BLaER1 (cell line): ENCODE results near the gene SETD2.
"Not testable (repeated sequence)": the region's sequence is repeated elsewhere in the genome, so short reads cannot be mapped to it uniquely, and the experiment has no call there.

Experiments
- H3K27ac ChIP-seq: shearing (Covaris generic); formaldehyde crosslinking; 2 replicates; pipeline ENCODE4 v1.8.1; 2022
- H3K27me3 ChIP-seq: shearing (Covaris generic); formaldehyde crosslinking; 2 replicates; pipeline ENCODE4 v1.8.1; 2022
- H3K36me3 ChIP-seq: shearing (Covaris generic); formaldehyde crosslinking; 2 replicates; pipeline ENCODE4 v1.8.1; 2022
- H3K4me1 ChIP-seq: shearing (Covaris generic); formaldehyde crosslinking; 2 replicates; pipeline ENCODE4 v1.8.1; 2022
- H3K4me2 ChIP-seq: shearing (Covaris generic); formaldehyde crosslinking; 2 replicates; pipeline ENCODE4 v1.8.1; 2022
- H3K4me3 ChIP-seq: shearing (Covaris generic); formaldehyde crosslinking; 2 replicates; pipeline ENCODE4 v1.8.1; 2022
- H3K9ac ChIP-seq: shearing (Covaris generic); formaldehyde crosslinking; 2 replicates; pipeline ENCODE4 v1.8.1; 2022
- H3K9me3 ChIP-seq: shearing (Covaris generic); formaldehyde crosslinking; 2 replicates; pipeline ENCODE4 v1.8.1; 2022
- H4K20me1 ChIP-seq: shearing (Covaris generic); formaldehyde crosslinking; 2 replicates; pipeline ENCODE4 v1.8.1; 2022
- Cebpa-rat ChIP-seq: shearing (Covaris generic); IDR thresholded peaks from 2 replicates; pipeline ENCODE4 v1.8.1; 2022

The SETD2 gene

DNA sequence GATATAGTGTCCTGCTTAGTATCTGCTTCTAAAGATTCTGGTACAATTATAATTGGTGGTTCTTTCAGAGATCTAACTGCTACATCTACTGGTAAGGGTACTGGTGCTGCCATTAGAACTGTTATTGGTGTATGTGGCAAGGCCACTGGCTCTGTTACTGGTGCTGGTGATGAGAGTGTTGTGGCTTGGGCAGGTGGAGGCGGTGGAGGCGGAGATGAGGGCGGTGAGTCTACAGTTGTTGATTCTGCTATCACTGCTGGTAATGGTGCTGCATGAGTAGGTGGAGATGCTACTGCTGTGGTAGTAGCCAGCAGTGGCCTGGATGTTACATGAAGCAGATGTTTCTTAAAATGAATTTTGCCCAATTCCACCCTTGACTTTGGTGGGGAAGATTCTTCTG lies 40.1 kb downstream of the SETD2 start:
- peaks cover 57% of the 10 kb centered on the region for H3K9me3 ChIP-seq
- no peak overlapping the region for H3K9ac ChIP-seq
- no peak overlapping the region for H3K4me3 ChIP-seq
- H3K27me3 ChIP-seq, result no peaks in the 10 kb centered on the region
- H4K20me1 ChIP-seq, result peaks cover 42% of the 10 kb centered on the region
- H3K36me3 ChIP-seq, result peaks cover 88% of the 10 kb centered on the region
- no peak for TF ChIP-seq Cebpa-rat
- no peak overlapping the region for H3K27ac ChIP-seq
- H3K4me1 ChIP-seq, result no peaks in the 10 kb centered on the region
- no peak overlapping the region for H3K4me2 ChIP-seq

DNA sequence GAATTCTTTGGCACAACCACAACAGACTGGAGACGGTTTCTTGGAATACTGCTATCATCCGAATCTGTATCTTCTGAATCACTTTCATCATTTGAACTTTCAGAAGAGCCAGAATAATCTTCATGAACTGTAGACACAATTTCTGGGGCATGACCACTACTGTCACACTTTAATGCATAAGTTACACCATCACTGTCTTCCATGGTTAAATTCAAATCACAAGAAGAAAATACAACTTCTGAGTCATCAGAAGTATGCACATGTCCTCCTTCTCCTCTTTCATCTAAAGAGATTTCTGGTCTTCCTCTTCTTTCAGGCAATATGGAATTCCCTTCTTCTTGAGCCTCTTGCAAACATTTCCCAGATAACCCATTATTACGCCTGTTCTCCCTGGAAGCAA lies 42.5 kb downstream of the SETD2 start:
- Histone ChIP-seq H3K4me1 (no peaks in the 10 kb centered on the region), H3K9ac (no peak overlapping the region), H3K27ac (no peak overlapping the region), H3K27me3 (no peaks in the 10 kb centered on the region), H3K4me2 (no peak overlapping the region), H4K20me1 (peaks cover 17% of the 10 kb centered on the region), H3K4me3 (no peak overlapping the region), H3K9me3 (peaks cover 53% of the 10 kb centered on the region), H3K36me3 (peaks cover 90% of the 10 kb centered on the region)
- no peak for TF ChIP-seq Cebpa-rat

DNA sequence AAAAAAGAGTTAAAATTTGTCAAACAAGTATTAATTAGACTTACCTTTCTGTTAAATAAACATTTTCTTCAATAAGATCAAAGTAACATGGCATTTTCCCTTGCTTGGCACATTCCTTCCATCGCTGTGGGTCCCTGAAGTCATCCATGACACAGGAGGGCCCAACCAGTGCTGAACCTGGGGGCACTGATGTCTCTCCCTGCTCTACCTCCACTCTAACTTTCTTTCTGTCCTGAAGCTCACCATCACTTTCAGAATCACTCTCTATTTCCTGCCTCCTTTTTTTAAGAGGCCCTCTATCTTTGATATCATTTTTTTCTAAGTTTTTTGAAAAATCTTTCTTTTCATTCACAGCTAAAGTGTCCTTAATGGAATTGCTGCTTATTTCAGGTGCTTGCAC lies 43.8 kb downstream of the SETD2 start:
- Histone ChIP-seq H3K4me1 (no peaks in the 10 kb centered on the region), H3K27ac (no peak overlapping the region), H3K27me3 (no peaks in the 10 kb centered on the region), H3K4me2 (no peak overlapping the region), H3K36me3 (peaks cover 91% of the 10 kb centered on the region), H4K20me1 (peaks cover 12% of the 10 kb centered on the region), H3K9ac (no peak overlapping the region), H3K4me3 (no peak overlapping the region), H3K9me3 (peaks cover 48% of the 10 kb centered on the region)
- no peak for TF ChIP-seq Cebpa-rat

DNA sequence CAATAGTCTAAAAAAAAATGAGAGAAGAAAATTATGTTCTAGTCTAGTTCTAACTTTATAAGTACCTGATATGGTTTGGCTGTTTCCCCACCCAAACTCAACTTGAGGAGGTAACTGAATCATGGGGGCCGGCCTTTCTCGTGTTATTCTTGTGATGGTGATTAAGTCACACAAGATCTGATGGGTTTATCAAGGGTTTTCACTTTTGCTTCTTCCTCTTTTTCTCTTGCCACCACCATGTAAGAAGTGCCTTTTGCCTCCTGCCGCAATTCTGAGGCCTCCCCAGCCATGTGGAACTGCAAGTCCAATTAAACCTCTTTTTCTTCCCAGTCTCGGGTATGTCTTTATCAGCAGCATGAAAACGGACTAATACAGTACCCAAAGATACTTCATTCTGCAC lies 44.5 kb downstream of the SETD2 start:
- H3K9me3 ChIP-seq, result peaks cover 44% of the 10 kb centered on the region
- not testable (repeated sequence) for H3K4me2 ChIP-seq, H3K4me3 ChIP-seq, H3K27me3 ChIP-seq, H3K27ac ChIP-seq, H3K4me1 ChIP-seq, H3K9ac ChIP-seq
- peaks cover 15% of the 10 kb centered on the region for H4K20me1 ChIP-seq
- H3K36me3 ChIP-seq, result peaks cover 91% of the 10 kb centered on the region

DNA sequence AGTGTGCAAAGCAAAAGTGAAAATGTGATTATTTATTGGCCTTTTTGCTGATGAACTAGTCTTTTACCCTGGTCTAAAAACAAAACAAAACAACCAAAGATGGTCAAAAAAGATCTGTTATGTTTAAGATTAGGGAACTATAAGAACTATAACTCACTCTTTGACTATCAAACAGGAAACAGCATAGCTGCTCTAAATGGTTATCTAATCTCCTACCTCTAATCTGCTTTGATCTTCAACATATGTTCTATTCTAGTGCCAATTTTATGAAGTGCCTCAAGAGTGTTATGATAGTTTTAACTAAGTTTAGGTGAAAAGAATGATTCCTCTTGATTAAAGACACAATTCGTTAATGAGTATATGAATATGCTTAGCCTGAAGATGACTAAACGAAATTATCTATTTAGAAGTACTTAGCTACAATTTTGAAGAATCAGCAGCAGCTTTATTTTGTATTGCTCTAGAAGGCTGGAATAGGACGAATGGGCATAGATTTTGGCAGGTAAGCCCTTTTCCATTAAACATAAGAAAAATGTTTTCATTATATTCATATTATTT lies 46.0 kb downstream of the SETD2 start:
- Histone ChIP-seq H3K4me3 (no peak overlapping the region), H3K27ac (no peak overlapping the region), H3K9me3 (peaks cover 30% of the 10 kb centered on the region), H3K27me3 (no peaks in the 10 kb centered on the region), H3K9ac (no peak overlapping the region), H3K4me1 (no peaks in the 10 kb centered on the region), H4K20me1 (peaks cover 26% of the 10 kb centered on the region), H3K4me2 (no peak overlapping the region), H3K36me3 (peaks cover 91% of the 10 kb centered on the region)
- TF ChIP-seq Cebpa-rat, result no peak

DNA sequence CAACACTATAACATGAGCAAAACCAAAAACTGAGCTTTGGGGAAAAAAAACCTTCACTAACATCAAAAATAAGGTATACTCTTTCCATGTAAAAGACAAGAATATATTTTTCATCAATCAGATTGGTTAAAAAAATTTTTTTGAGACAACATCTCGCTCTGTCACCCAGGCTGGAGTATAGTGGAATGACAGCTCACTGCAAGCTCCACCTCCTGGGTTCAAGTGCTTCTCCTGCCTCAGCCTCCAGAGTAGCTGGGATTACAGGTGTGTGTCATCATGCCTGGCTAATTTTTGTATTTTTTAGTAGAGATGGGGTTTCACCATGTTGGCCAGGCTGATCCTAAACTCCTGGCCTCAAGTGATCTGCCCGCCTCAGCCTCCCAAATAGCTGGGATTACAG lies 48.4 kb downstream of the SETD2 start:
- not testable (repeated sequence) for H3K4me2 ChIP-seq, H3K9ac ChIP-seq, H3K27ac ChIP-seq, H3K4me1 ChIP-seq, H3K27me3 ChIP-seq, H3K4me3 ChIP-seq
- Histone ChIP-seq H3K36me3 (peaks cover 90% of the 10 kb centered on the region), H3K9me3 (peaks cover 12% of the 10 kb centered on the region), H4K20me1 (peaks cover 48% of the 10 kb centered on the region)

DNA sequence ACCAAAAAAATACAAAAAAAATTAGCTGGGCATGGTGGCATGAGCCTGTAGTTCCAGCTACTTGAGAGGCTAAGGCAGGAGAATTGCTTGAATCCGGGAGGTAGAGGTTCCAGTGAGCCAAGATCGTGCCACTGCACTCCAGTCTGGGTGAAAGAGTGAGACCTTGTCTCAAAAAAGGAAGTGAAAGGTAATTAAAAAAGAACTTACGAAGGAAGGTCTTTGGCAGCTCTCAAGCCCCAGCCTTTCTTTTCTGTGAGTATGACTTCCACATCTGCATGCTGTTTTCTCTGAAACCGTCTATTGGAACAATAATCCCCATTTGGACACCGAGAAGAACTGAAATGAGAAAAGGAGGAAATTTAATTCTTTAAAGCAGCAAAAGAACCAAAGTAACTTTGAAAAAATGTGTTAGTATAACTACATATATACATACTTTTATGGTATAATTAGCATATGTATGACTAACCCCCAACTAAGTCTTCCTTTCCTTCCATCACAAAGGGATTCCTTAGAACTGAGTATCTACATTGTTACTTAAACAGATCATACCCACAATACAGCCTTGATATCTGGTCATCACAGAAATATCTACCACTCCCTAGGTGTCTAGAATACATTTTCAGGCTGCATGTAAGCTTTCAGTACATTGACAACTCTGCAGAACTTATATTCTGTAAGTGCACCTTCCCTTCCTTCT lies 50.1 kb downstream of the SETD2 start:
- H3K9me3 ChIP-seq, result no peaks in the 10 kb centered on the region
- no peaks in the 10 kb centered on the region for H3K27me3 ChIP-seq
- H3K4me3 ChIP-seq, result no peak overlapping the region
- no peak overlapping the region for H3K4me2 ChIP-seq
- TF ChIP-seq Cebpa-rat, result no peak
- H3K9ac ChIP-seq, result no peak overlapping the region
- H4K20me1 ChIP-seq, result peaks cover 65% of the 10 kb centered on the region
- H3K27ac ChIP-seq, result no peak overlapping the region
- no peaks in the 10 kb centered on the region for H3K4me1 ChIP-seq
- peaks cover 95% of the 10 kb centered on the region for H3K36me3 ChIP-seq

DNA sequence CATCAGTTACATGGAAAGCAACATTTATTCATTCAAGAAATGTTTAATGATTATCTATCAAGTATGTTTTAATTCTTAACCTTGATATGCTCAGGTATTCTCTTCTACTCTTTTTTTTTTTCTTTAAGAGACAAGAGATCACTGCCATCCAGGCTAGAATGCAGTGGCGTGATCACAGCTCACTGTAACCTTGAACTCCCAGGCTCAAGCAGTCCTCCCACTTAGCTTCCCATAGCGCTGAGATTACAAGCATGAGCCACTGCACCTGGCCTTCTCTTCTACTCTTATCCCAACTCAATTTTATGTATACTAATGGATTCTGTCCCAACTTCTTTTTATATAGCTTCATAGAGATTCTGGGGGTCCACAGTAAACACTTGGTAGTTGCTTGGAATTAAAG lies 50.9 kb downstream of the SETD2 start:
- no peak overlapping the region for H3K4me3 ChIP-seq
- H3K9me3 ChIP-seq, result no peaks in the 10 kb centered on the region
- H4K20me1 ChIP-seq, result peaks cover 73% of the 10 kb centered on the region
- H3K4me2 ChIP-seq, result no peak overlapping the region
- H3K27ac ChIP-seq, result no peak overlapping the region
- H3K36me3 ChIP-seq, result peaks cover 96% of the 10 kb centered on the region
- TF ChIP-seq Cebpa-rat, result no peak
- H3K9ac ChIP-seq, result no peak overlapping the region
- no peaks in the 10 kb centered on the region for H3K27me3 ChIP-seq
- H3K4me1 ChIP-seq, result no peaks in the 10 kb centered on the region

DNA sequence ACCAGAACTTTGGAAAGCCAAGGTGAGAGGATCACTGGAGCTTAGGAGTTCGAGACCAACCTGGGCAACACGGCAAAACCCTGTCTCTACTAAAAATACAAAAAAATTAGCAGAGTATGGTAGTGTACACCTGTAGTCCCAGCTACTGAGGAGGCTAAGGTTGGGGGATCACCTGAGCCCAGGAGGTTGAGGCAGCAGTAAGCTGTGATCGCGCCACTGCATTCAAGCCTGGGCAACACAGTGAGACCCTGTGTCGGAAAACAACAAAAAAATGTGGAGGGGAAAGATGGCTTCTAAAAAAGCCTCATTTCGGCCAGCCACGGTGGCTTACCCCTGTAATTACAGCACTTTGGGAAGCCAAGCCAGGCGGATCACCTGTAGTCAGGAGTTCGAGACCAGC lies 54.5 kb downstream of the SETD2 start:
- Histone ChIP-seq H3K4me3 (no peak overlapping the region), H4K20me1 (peaks cover 63% of the 10 kb centered on the region), H3K36me3 (peaks cover 85% of the 10 kb centered on the region), H3K27me3 (no peaks in the 10 kb centered on the region), H3K27ac (no peak overlapping the region), H3K4me2 (no peak overlapping the region), H3K9me3 (no peaks in the 10 kb centered on the region), H3K4me1 (no peaks in the 10 kb centered on the region), H3K9ac (no peak overlapping the region)
- no peak for TF ChIP-seq Cebpa-rat

DNA sequence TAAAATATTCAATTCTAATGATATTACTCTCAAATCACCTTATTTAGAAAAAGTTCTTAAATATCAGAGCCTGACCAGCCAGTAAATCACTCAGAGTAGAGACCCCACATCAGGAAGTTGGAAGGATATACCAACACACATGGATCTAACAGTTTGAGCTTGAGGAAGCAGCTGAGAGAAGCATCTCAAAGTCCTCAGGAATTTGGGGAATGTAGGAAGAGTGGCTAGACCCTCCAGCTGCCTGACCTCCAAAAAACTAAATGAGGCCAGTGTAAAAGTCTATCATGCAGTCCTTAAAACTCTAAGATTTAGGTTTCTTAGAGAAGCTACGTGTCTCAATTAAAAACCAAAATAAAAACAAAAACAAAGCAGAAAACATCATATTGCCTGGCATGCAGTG lies 55.4 kb downstream of the SETD2 start:
- H3K27me3 ChIP-seq, result no peaks in the 10 kb centered on the region
- no peaks in the 10 kb centered on the region for H3K9me3 ChIP-seq
- no peak overlapping the region for H3K4me2 ChIP-seq
- H3K4me1 ChIP-seq, result no peaks in the 10 kb centered on the region
- H3K4me3 ChIP-seq, result no peak overlapping the region
- peaks cover 55% of the 10 kb centered on the region for H4K20me1 ChIP-seq
- no peak overlapping the region for H3K27ac ChIP-seq
- peaks cover 85% of the 10 kb centered on the region for H3K36me3 ChIP-seq
- no peak overlapping the region for H3K9ac ChIP-seq
- no peak for TF ChIP-seq Cebpa-rat

DNA sequence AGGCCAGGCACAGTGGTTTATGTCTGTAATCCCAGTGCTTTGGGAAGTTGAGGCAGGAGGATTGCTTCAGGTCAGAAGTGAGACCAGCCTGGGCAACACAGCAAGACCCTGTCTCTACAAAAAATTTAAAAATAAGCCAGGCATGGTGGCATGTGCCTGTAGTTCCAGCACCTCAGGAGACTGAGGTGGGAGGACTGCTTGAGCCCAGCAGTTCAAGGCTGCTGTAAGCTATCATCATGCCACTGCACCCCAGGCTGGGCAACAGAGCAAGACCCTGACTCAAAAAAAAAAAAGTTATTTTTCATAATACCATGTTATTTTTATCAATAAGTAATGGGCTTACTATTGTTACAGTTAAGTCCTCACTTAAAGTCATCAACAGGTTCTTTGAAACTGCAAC lies 59.7 kb downstream of the SETD2 start:
- no peak for TF ChIP-seq Cebpa-rat
- H3K4me3 ChIP-seq, result no peak overlapping the region
- no peaks in the 10 kb centered on the region for H3K9me3 ChIP-seq
- H3K9ac ChIP-seq, result no peak overlapping the region
- no peak overlapping the region for H3K27ac ChIP-seq
- no peak overlapping the region for H3K4me2 ChIP-seq
- H4K20me1 ChIP-seq, result peaks cover 32% of the 10 kb centered on the region
- no peaks in the 10 kb centered on the region for H3K4me1 ChIP-seq
- H3K27me3 ChIP-seq, result no peaks in the 10 kb centered on the region
- peaks cover 84% of the 10 kb centered on the region for H3K36me3 ChIP-seq
